Erythroblast (primary cell): ENCODE measurements around the gene VPS26B.
"Not testable (repeated sequence)": the region's sequence is repeated elsewhere in the genome, so short reads cannot be mapped to it uniquely, and the experiment has no call there.

ENCODE experiments used
- GATA1 ChIP-seq: IDR thresholded peaks from 2 replicates; pipeline ENCODE4 v1.6.1; 2011; ENCODE audit warnings: low read depth, mild to moderate bottlenecking, control low read depth, low read length, moderate library complexity
- POLR2A ChIP-seq: IDR thresholded peaks from 2 replicates; pipeline ENCODE4 v1.6.1; 2011; ENCODE audit warnings: mild to moderate bottlenecking, low read length

- TF ChIP-seq POLR2A, GATA1: not testable (repeated sequence)
Observed at GRCh38 chr11:134284349-134284748, 59.9 kb downstream of the VPS26B start.
